NT2/D1 (cell line): ENCODE results near the gene SYDE2.

Experiments used
- DNase-seq: peaks from one replicate; pipeline ENCODE4 v3.0.0-alpha.2; 2011; ENCODE audit warnings: low read depth, low spot score
- H3K27me3 ChIP-seq: 2 replicates; pipeline ENCODE4 v1.6.0; 2011; ENCODE audit warnings: mild to moderate bottlenecking; ENCODE audit not compliant: insufficient read length, insufficient read depth
- H3K36me3 ChIP-seq: 2 replicates; pipeline ENCODE4 v1.6.1; 2011; ENCODE audit warnings: mild to moderate bottlenecking, low read length, mixed read lengths; ENCODE audit not compliant: insufficient read depth, insufficient read length
- H3K4me1 ChIP-seq: 2 replicates; pipeline ENCODE4 v1.5.1; 2011; ENCODE audit not compliant: insufficient read depth, insufficient read length
- H3K4me3 ChIP-seq: 2 replicates; pipeline ENCODE4 v1.5.1; 2011; ENCODE audit warnings: low read depth; ENCODE audit not compliant: insufficient read length
- H3K9ac ChIP-seq: 2 replicates; pipeline ENCODE4 v1.6.0; 2011; ENCODE audit warnings: low read depth; ENCODE audit not compliant: insufficient read length
- H3K9me3 ChIP-seq: 2 replicates; pipeline ENCODE4 v1.5.1; 2011; ENCODE audit warnings: mild to moderate bottlenecking, low read length; ENCODE audit not compliant: insufficient read depth
- SUZ12 ChIP-seq: IDR thresholded peaks from 2 replicates; pipeline ENCODE4 v1.6.1; 2011; ENCODE audit not compliant: insufficient read length, insufficient read depth; ENCODE audit errors: extremely low read depth
- YY1 ChIP-seq: IDR thresholded peaks from 2 replicates; pipeline ENCODE4 v1.6.1; 2011; ENCODE audit not compliant: insufficient read length, insufficient read depth
- ZNF274 ChIP-seq: IDR thresholded peaks from 2 replicates; pipeline ENCODE4 v1.6.1; 2011; ENCODE audit warnings: mild to moderate bottlenecking, low read depth, low read length

SYDE2 gene

GRCh38 chr1:85237613-85238012 is 36.8 kb upstream of the SYDE2 start:
- TF ChIP-seq YY1 (no peak), ZNF274 (no peak), SUZ12 (no peak)
- Histone ChIP-seq H3K36me3 (no peaks in the 10 kb centered on the region), H3K27me3 (no peaks in the 10 kb centered on the region), H3K9me3 (no peaks in the 10 kb centered on the region), H3K4me1 (no peaks in the 10 kb centered on the region), H3K4me3 (no peak overlapping the region), H3K9ac (no peak overlapping the region)
- DNase-seq = no peak

GRCh38 chr1:85230305-85230977 is 29.6 kb upstream of the SYDE2 start:
- H3K9me3 ChIP-seq = no peaks in the 10 kb centered on the region
- TF ChIP-seq ZNF274 = no peak
- no peak for TF ChIP-seq YY1
- no peak for TF ChIP-seq SUZ12
- H3K36me3 ChIP-seq = no peaks in the 10 kb centered on the region
- H3K4me1 ChIP-seq = no peaks in the 10 kb centered on the region
- no peaks in the 10 kb centered on the region for H3K27me3 ChIP-seq
- H3K9ac ChIP-seq = no peak overlapping the region
- no peak for DNase-seq
- no peak overlapping the region for H3K4me3 ChIP-seq

GRCh38 chr1:85229574-85230097 is 28.8 kb upstream of the SYDE2 start:
- H3K9me3 ChIP-seq = no peaks in the 10 kb centered on the region
- TF ChIP-seq YY1 (no peak), SUZ12 (no peak), ZNF274 (no peak)
- no peak overlapping the region for H3K9ac ChIP-seq
- H3K36me3 ChIP-seq = no peaks in the 10 kb centered on the region
- H3K27me3 ChIP-seq = no peaks in the 10 kb centered on the region
- no peak overlapping the region for H3K4me3 ChIP-seq
- no peaks in the 10 kb centered on the region for H3K4me1 ChIP-seq
- DNase-seq = no peak

- TF ChIP-seq YY1 (no peak), ZNF274 (no peak), SUZ12 (no peak)
- no peaks in the 10 kb centered on the region for H3K27me3 ChIP-seq
- no peak overlapping the region for H3K9ac ChIP-seq
- no peaks in the 10 kb centered on the region for H3K36me3 ChIP-seq
- no peak for DNase-seq
- H3K4me1 ChIP-seq = no peaks in the 10 kb centered on the region
- H3K4me3 ChIP-seq = no peak overlapping the region
- no peaks in the 10 kb centered on the region for H3K9me3 ChIP-seq
Observed at GRCh38 chr1:85228972-85229371, 28.2 kb upstream of the SYDE2 start.

- H3K4me3 ChIP-seq = no peak overlapping the region
- H3K9me3 ChIP-seq = no peaks in the 10 kb centered on the region
- H3K36me3 ChIP-seq = no peaks in the 10 kb centered on the region
- H3K27me3 ChIP-seq = no peaks in the 10 kb centered on the region
- H3K9ac ChIP-seq = no peak overlapping the region
- DNase-seq = no peak
- TF ChIP-seq YY1 (no peak), SUZ12 (no peak), ZNF274 (no peak)
- H3K4me1 ChIP-seq = no peaks in the 10 kb centered on the region
Observed at GRCh38 chr1:85225624-85226380, 25.0 kb upstream of the SYDE2 start.

- Histone ChIP-seq H3K4me3 (no peak overlapping the region), H3K27me3 (no peaks in the 10 kb centered on the region), H3K4me1 (no peaks in the 10 kb centered on the region), H3K36me3 (no peaks in the 10 kb centered on the region), H3K9ac (no peak overlapping the region), H3K9me3 (no peaks in the 10 kb centered on the region)
- no peak for DNase-seq
- no peak for TF ChIP-seq ZNF274
Observed at GRCh38 chr1:85224734-85225623, 24.2 kb upstream of the SYDE2 start.

GRCh38 chr1:85224295-85224694 is 23.5 kb upstream of the SYDE2 start:
- no peak for DNase-seq
- Histone ChIP-seq H3K27me3 (no peaks in the 10 kb centered on the region), H3K4me1 (no peaks in the 10 kb centered on the region), H3K9me3 (no peaks in the 10 kb centered on the region), H3K4me3 (no peak overlapping the region), H3K9ac (no peak overlapping the region), H3K36me3 (no peaks in the 10 kb centered on the region)
- no peak for TF ChIP-seq YY1
- TF ChIP-seq SUZ12 = no peak
- TF ChIP-seq ZNF274 = no peak
